Heart left ventricle (tissue), 13 donors: ENCODE results near the gene PBX1.

Experiments
- POLR2A ChIP-seq, 2 donors: fragments of 450-650 bp; IDR thresholded peaks; one replicate each; pipeline ENCODE4 v1.6.1; 2017; ENCODE audit warnings: antibody characterized with exemption in 2 of 2, mild to moderate bottlenecking in 2 of 2, moderate library complexity in 2 of 2
- TF ChIP-seq, protein P1 (sequence below), 12 donors: fragments of 200-600 bp; sonication (generic) in 4 of 12; IDR thresholded peaks; one replicate each; pipeline versions ENCODE4 v1.5.0 to v1.8.0; 2018 to 2022; ENCODE audit warnings: antibody characterized with exemption in 12 of 12, mild to moderate bottlenecking in 5 of 12
- donor health status: ischemic (EF 13 %, LVEDD 7.1; RV severe dilation, severe dysfunction).
- donor health status: DM: no; HTN: yes; CAD: no.
- donor health status: DM: no; HTN: no; CAD: no.
- donor health status: ischemic (EF 25% LVEDD 6.9; RV normal size, moderate dysfunction).
- donor health status: ischemic (EF 25% LVEDD 5.7; RV mildly dilated, moderate dysfunction).
- donor health status: ischemic (EF 35%, LVEDD 5.7; RV mildly dilated, moderate dysfunction).
- donor health status: nonischemic (EF 11% LVEDD 7.7; RV severe dilation, severe dysfunction).
- donor health status: DM: yes; HTN: yes; CAD: no.
- donor health status: PGD.
- donor health status: ischemic (EF 29% LVEDD 5.4; RV normal size, mild dysfunction).
- donor health status: nonischemic (EF 23%, LVEDD 6.1; RV moderate dilation, normal function).

DNA sequence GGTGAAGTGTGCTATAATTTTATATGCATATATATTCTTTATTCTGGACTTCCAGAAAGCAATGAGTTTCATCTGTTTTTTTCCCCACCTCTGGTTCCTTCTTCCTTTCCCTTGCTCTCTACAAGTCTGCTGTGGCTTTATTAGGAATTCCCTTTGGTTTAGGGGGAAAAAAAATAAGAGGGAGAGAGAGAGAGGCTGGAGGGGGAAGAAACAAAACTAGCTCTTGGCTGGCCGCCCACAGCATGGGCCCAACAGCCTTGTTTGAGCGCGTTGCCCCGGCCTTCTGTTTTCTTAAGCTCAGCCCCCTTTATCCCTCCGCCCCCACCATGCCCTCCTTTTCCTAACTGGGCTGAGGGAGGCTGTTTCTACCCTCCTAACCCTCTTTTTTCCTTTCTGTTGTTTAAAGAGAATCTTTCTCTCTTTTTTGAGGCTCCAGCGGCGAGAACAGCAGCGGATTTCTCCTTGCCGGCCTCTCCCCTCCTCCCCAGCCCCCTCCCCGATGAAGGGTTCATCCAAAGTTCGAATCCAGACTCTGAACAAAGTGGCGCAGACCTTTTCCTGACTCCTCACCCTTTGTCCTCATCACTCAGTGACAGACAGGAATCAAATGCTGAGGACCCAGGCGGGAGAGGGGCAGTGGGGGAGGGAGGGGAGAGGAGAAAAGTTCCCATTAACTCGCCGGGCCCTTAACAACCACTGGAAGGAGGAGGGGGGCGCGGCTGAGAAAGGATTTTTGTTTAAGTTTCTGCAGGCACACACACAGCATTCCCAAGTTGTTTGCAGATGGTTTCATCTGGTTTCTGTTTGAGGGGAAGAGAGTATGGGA is 29.7 kb downstream of the PBX1 start:
- no peak for TF ChIP-seq POLR2A (IDR thresholded peaks at IDR 0.05)
- TF ChIP-seq, protein P1, sequence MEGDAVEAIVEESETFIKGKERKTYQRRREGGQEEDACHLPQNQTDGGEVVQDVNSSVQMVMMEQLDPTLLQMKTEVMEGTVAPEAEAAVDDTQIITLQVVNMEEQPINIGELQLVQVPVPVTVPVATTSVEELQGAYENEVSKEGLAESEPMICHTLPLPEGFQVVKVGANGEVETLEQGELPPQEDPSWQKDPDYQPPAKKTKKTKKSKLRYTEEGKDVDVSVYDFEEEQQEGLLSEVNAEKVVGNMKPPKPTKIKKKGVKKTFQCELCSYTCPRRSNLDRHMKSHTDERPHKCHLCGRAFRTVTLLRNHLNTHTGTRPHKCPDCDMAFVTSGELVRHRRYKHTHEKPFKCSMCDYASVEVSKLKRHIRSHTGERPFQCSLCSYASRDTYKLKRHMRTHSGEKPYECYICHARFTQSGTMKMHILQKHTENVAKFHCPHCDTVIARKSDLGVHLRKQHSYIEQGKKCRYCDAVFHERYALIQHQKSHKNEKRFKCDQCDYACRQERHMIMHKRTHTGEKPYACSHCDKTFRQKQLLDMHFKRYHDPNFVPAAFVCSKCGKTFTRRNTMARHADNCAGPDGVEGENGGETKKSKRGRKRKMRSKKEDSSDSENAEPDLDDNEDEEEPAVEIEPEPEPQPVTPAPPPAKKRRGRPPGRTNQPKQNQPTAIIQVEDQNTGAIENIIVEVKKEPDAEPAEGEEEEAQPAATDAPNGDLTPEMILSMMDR (IDR thresholded peaks at IDR 0.05) = no peak
